Neural cell (in vitro differentiated cells): ENCODE measurements around the gene SH3BP4. TPM values are rescaled to one million over a fixed set of nuclear protein-coding genes. Genes with fewer than 3 reads are reported as not detected.

Experiments
- H2AFZ ChIP-seq: fragments of 200-600, 300-800 bp; sonication (generic), shearing (Covaris generic); 2 replicates; pipeline ENCODE4 v1.6.0; 2014; ENCODE audit warnings: low read depth, mild to moderate bottlenecking, antibody characterized with exemption, low read length, moderate library complexity
- H3F3A ChIP-seq: fragments of 200-600 bp; shearing (Covaris generic); 2 replicates; pipeline ENCODE4 v1.6.1; 2016; ENCODE audit warnings: mild to moderate bottlenecking, moderate library complexity, mixed read lengths, antibody characterized with exemption, low read length; ENCODE audit not compliant: insufficient read depth, poor library complexity, severe bottlenecking
- H3K27ac ChIP-seq: fragments of 200-600, 300-800 bp; sonication (generic), shearing (Covaris generic); 2 replicates; pipeline ENCODE4 v1.5.1; 2014; ENCODE audit warnings: mild to moderate bottlenecking, low read length, moderate library complexity
- H3K27me3 ChIP-seq: fragments of 300-800, 200-600 bp; sonication (generic), shearing (Covaris generic); 2 replicates; pipeline ENCODE4 v1.6.0; 2014; ENCODE audit warnings: mild to moderate bottlenecking, low read depth, low read length, moderate library complexity; ENCODE audit not compliant: insufficient read depth
- H3K36me3 ChIP-seq: fragments of 300-800, 200-600 bp; sonication (generic), shearing (Covaris generic); 2 replicates; pipeline ENCODE4 v1.5.1; 2014; ENCODE audit warnings: mild to moderate bottlenecking, antibody characterized with exemption, low read length, moderate library complexity; ENCODE audit not compliant: insufficient read depth
- H3K4me2 ChIP-seq: fragments of 300-800, 200-600 bp; sonication (generic), shearing (Covaris generic); 2 replicates; pipeline ENCODE4 v1.6.0; 2014; ENCODE audit warnings: mild to moderate bottlenecking, low read length
- H3K4me3 ChIP-seq: fragments of 300-800, 200-600 bp; sonication (generic), shearing (Covaris generic); 2 replicates; pipeline ENCODE4 v1.5.1; 2014; ENCODE audit warnings: mild to moderate bottlenecking, low read length, moderate library complexity
- H3K79me2 ChIP-seq: fragments of 200-600 bp; shearing (Covaris generic); replicated peaks from 2 replicates; pipeline ENCODE4 v1.6.0; 2014; ENCODE audit warnings: mild to moderate bottlenecking, low read length, moderate library complexity; ENCODE audit not compliant: insufficient read depth
- H3K9ac ChIP-seq: fragments of 300-800, 200-600 bp; sonication (generic), shearing (Covaris generic); 2 replicates; pipeline ENCODE4 v1.6.1; 2016; ENCODE audit warnings: mild to moderate bottlenecking, low read length, mixed read lengths
- H3K9me2 ChIP-seq: fragments of 200-600 bp; shearing (Covaris generic); 2 replicates; pipeline ENCODE4 v1.6.1; 2016; ENCODE audit warnings: mild to moderate bottlenecking, low read length, mixed read lengths; ENCODE audit not compliant: insufficient read depth
- H3K9me3 ChIP-seq: fragments of 200-600, 300-800 bp; sonication (generic), shearing (Covaris generic); 2 replicates; pipeline ENCODE4 v1.6.1; 2016; ENCODE audit warnings: mild to moderate bottlenecking, mixed run types, low read length, moderate library complexity, mixed read lengths
- H4K20me1 ChIP-seq: fragments of 200-600 bp; shearing (Covaris generic); 2 replicates; pipeline ENCODE4 v1.6.1; 2016; ENCODE audit warnings: mild to moderate bottlenecking, mixed run types; ENCODE audit not compliant: insufficient read depth
- EP300 ChIP-seq: fragments of 450-650 bp; conservative IDR thresholded peaks from 2 replicates; pipeline ENCODE4 v1.6.1; 2014; ENCODE audit warnings: antibody characterized with exemption, mild to moderate bottlenecking, moderate library complexity; ENCODE audit not compliant: poor library complexity, severe bottlenecking
- EZH2 ChIP-seq: fragments of 200-600, 300-800 bp; shearing (Covaris generic), sonication (generic); IDR thresholded peaks from 2 replicates; pipeline ENCODE4 v1.6.1; 2014; ENCODE audit warnings: antibody characterized with exemption, low read length, borderline replicate concordance, mild to moderate bottlenecking; ENCODE audit not compliant: insufficient read depth, poor library complexity, severe bottlenecking
- MXI1 ChIP-seq: fragments of 450-650 bp; conservative IDR thresholded peaks from 2 replicates; pipeline ENCODE4 v1.6.1; 2014; ENCODE audit warnings: antibody characterized with exemption, mild to moderate bottlenecking; ENCODE audit not compliant: poor library complexity, severe bottlenecking
- POLR2AphosphoS5 ChIP-seq: IDR thresholded peaks from 2 replicates; pipeline ENCODE4 v1.6.1; 2012
- RAD21 ChIP-seq: fragments of 450-650 bp; conservative IDR thresholded peaks from 2 replicates; pipeline ENCODE4 v1.6.1; 2014; ENCODE audit warnings: antibody characterized with exemption, mild to moderate bottlenecking, moderate library complexity
- SMC3 ChIP-seq: fragments of 450-650 bp; conservative IDR thresholded peaks from 2 replicates; pipeline ENCODE4 v1.6.1; 2014; ENCODE audit warnings: antibody characterized with exemption, mild to moderate bottlenecking, moderate library complexity; ENCODE audit not compliant: poor library complexity
- TAF1 ChIP-seq: IDR thresholded peaks from 2 replicates; pipeline ENCODE4 v1.6.1; 2012; ENCODE audit warnings: low read depth
- polyA plus RNA-seq: library from polyadenylated mRNA; depleted of rRNA; stranded (reverse); fragments of >200 nt; gene quantifications from 2 replicates; pipeline ENCODE4 v1.2.3, GENCODE V29; 2014
- TF ChIP-seq, protein P1 (sequence below): fragments of 450-650 bp; IDR thresholded peaks from 2 replicates; pipeline ENCODE4 v1.5.1; 2014; ENCODE audit warnings: antibody characterized with exemption, mild to moderate bottlenecking, moderate library complexity; ENCODE audit not compliant: poor library complexity, severe bottlenecking
- TF ChIP-seq, protein P2 (sequence below): IDR thresholded peaks from 2 replicates; pipeline ENCODE4 v1.6.1; 2012; ENCODE audit warnings: borderline replicate concordance

The SH3BP4 gene
- polyA plus RNA-seq, 1 donor from 2014 or later: 3.3 TPM

DNA sequence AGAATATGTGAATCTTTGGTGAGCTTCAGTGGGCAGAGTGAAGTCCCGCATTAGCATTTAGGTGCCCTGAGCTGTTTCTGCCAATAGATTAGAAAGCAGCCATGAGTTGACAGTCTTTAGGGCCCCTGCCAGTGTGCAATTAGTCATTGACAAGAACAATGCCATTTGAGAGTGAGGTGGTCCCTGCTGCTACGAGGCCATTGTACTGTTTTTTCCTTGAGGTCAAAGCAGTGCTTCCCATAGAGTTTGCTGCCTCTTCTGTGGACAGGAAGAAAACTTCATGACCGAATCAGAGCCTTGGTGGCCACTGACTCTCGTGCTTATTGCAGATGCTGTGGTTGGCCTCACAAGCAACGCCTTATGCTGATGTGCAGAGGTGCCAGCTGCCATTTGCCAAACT, 102.7 kb downstream of the SH3BP4 start:
- Histone ChIP-seq H3F3A (no peaks in the 10 kb centered on the region), H3K36me3 (no peaks in the 10 kb centered on the region)

DNA sequence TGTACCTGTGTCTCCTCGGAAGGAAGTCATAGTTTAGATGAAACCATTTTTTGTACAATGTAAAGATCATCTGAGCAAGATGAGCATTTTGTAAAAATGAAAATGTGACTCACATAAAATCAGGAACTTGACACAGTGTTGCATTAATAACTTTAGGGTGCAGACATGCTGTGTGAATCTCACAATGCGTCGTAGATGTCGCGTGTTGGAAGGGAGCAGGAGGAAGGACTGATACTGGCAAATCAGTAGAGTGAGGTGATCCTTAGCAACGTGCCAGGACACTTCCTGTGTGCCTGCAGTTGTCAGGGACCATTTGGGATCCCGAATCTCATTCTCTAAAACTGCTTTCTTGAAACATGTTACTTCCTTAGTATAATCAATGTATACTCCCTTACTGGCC, 103.1 kb downstream of the SH3BP4 start:
- Histone ChIP-seq H3K79me2 (no peaks in the 10 kb centered on the region), H3K27ac (no peak overlapping the region), H3F3A (no peaks in the 10 kb centered on the region), H3K9me2 (no peaks in the 10 kb centered on the region), H3K4me2 (no peak overlapping the region), H2AFZ (no peak overlapping the region), H3K9me3 (no peaks in the 10 kb centered on the region), H3K9ac (no peak overlapping the region), H3K36me3 (no peaks in the 10 kb centered on the region), H3K4me3 (no peak overlapping the region), H4K20me1 (no peaks in the 10 kb centered on the region), H3K27me3 (no peaks in the 10 kb centered on the region)
- no peak for TF ChIP-seq MXI1
- TF ChIP-seq, protein P1, sequence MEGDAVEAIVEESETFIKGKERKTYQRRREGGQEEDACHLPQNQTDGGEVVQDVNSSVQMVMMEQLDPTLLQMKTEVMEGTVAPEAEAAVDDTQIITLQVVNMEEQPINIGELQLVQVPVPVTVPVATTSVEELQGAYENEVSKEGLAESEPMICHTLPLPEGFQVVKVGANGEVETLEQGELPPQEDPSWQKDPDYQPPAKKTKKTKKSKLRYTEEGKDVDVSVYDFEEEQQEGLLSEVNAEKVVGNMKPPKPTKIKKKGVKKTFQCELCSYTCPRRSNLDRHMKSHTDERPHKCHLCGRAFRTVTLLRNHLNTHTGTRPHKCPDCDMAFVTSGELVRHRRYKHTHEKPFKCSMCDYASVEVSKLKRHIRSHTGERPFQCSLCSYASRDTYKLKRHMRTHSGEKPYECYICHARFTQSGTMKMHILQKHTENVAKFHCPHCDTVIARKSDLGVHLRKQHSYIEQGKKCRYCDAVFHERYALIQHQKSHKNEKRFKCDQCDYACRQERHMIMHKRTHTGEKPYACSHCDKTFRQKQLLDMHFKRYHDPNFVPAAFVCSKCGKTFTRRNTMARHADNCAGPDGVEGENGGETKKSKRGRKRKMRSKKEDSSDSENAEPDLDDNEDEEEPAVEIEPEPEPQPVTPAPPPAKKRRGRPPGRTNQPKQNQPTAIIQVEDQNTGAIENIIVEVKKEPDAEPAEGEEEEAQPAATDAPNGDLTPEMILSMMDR: no peak
- TF ChIP-seq EZH2: no peak
- TF ChIP-seq TAF1: no peak
- TF ChIP-seq EP300: no peak
- TF ChIP-seq, protein P2, sequence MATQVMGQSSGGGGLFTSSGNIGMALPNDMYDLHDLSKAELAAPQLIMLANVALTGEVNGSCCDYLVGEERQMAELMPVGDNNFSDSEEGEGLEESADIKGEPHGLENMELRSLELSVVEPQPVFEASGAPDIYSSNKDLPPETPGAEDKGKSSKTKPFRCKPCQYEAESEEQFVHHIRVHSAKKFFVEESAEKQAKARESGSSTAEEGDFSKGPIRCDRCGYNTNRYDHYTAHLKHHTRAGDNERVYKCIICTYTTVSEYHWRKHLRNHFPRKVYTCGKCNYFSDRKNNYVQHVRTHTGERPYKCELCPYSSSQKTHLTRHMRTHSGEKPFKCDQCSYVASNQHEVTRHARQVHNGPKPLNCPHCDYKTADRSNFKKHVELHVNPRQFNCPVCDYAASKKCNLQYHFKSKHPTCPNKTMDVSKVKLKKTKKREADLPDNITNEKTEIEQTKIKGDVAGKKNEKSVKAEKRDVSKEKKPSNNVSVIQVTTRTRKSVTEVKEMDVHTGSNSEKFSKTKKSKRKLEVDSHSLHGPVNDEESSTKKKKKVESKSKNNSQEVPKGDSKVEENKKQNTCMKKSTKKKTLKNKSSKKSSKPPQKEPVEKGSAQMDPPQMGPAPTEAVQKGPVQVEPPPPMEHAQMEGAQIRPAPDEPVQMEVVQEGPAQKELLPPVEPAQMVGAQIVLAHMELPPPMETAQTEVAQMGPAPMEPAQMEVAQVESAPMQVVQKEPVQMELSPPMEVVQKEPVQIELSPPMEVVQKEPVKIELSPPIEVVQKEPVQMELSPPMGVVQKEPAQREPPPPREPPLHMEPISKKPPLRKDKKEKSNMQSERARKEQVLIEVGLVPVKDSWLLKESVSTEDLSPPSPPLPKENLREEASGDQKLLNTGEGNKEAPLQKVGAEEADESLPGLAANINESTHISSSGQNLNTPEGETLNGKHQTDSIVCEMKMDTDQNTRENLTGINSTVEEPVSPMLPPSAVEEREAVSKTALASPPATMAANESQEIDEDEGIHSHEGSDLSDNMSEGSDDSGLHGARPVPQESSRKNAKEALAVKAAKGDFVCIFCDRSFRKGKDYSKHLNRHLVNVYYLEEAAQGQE: no peak
- no peak for TF ChIP-seq POLR2AphosphoS5
- no peak for TF ChIP-seq RAD21
- TF ChIP-seq SMC3: no peak

More for the DNA sequence above, 102.7 kb downstream of the SH3BP4 start:
- no peak overlapping the region for H3K4me2 ChIP-seq
- no peak for TF ChIP-seq TAF1
- no peak for TF ChIP-seq RAD21
- no peak overlapping the region for H3K27ac ChIP-seq
- no peaks in the 10 kb centered on the region for H3K27me3 ChIP-seq
- no peaks in the 10 kb centered on the region for H3K9me2 ChIP-seq
- H3K79me2 ChIP-seq: no peaks in the 10 kb centered on the region
- no peak overlapping the region for H3K4me3 ChIP-seq
- H4K20me1 ChIP-seq: no peaks in the 10 kb centered on the region
- H2AFZ ChIP-seq: no peak overlapping the region
- no peaks in the 10 kb centered on the region for H3K9me3 ChIP-seq
- no peak overlapping the region for H3K9ac ChIP-seq

- Histone ChIP-seq H3K4me2 (no peak overlapping the region), H4K20me1 (no peaks in the 10 kb centered on the region), H3K27me3 (no peaks in the 10 kb centered on the region), H3K36me3 (no peaks in the 10 kb centered on the region), H3K79me2 (no peaks in the 10 kb centered on the region), H3K9me3 (no peaks in the 10 kb centered on the region), H3F3A (no peaks in the 10 kb centered on the region), H3K9me2 (no peaks in the 10 kb centered on the region), H2AFZ (no peak overlapping the region), H3K9ac (no peak overlapping the region), H3K4me3 (no peak overlapping the region), H3K27ac (no peak overlapping the region)
- TF ChIP-seq EZH2 (no peak), TAF1 (no peak), EP300 (no peak), MXI1 (no peak), RAD21 (no peak), SMC3 (no peak), POLR2AphosphoS5 (no peak)
- TF ChIP-seq, protein P2: no peak
- TF ChIP-seq, protein P1: no peak
Measured at GRCh38 chr2:235055891-235056516, 104.2 kb downstream of the SH3BP4 start.
